ENCODE data around the gene ATP8A2.
"Not testable (repeated sequence)": the region's sequence is repeated elsewhere in the genome, so short reads cannot be mapped to it uniquely, and the experiment has no call there.

ATP8A2 gene

DNA sequence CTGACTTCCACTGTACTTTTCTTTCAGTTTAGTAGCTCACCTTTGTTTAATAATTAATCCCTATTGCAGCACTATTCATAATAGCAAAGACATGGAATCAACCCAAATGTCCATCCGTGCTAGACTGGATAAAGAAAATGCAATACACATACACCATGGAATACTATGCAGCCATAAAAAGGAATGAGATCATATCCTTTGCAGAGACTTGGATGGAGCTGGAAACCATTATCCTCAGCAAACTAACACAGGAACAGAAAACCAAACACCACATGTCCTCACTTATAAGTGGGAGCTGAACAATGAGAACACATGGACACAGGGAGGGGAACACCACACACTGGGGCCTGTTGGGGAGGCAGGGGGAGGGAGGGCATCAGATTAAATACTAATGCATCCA is 402.3 kb downstream of the ATP8A2 start:
- DNase-seq: not testable (repeated sequence)

DNA sequence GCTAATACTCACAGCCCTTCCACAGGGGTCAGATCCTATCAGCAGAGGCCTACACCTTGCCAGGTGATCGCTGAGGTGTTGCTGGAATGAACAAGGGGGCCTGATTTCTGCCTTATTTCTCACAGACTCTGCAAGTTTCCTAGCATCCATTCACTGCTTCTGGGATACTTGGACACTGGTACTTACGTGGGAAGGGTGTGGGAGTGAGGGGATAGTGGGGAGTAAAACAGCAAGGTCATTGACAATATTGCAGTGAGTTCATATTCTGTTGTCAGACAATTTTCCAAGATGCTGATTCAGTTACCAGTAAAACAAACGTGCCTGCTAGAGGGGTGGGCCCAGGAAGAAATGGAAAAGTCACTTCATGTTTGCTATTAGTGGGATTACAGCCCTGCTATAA is 403.5 kb downstream of the ATP8A2 start:
- DNase-seq: no peak

GRCh38 chr13:25775986-25776385 is 404.2 kb downstream of the ATP8A2 start:
- DNase-seq: no peak

GRCh38 chr13:25776722-25777121 is 404.9 kb downstream of the ATP8A2 start:
- DNase-seq: no peak

DNA sequence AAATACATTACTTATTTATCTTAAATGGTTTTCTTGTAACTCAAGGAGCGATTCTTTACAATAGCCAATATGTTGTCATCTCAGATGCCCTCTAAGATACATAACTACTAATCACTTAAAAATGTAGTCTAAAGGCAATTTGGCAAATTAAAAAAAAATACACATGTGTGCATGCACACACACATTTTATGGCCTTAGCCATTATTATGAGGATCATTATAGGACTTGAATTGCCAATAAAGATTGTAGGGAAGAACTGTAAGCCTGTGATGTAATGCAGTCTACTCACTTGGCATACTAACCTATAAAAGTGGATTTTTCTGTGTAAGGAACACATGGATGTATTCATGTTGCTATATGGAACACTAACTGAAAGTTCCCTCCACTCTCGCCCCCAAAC is 405.7 kb downstream of the ATP8A2 start:
- no peak for DNase-seq

- no peak for DNase-seq
These were observed 406.6 kb downstream of the ATP8A2 start for GRCh38 chr13:25778365-25778764.

DNA sequence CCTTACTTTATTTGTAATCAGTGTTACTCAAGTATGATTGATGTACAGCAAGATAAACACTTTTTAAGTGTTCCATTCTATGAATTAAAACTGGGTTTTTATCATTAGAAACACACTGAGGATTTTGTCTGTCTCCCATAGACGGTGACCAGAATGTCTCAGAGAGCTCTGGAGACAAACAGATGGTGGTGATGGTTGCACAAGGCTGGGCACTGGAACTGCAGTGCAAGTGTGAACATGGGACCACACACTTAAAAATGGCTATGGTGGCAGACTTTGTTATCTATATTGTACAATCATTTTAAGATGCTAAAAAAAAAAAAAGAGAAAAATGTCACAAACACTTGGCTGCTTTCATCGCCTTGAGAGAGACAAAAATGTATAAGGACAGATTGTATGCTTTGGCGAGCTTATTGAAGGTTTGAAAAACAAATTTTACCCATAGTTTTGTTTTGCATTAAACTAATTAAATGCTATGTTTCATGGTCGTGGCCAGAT is 407.1 kb downstream of the ATP8A2 start:
- no peak for DNase-seq

DNA sequence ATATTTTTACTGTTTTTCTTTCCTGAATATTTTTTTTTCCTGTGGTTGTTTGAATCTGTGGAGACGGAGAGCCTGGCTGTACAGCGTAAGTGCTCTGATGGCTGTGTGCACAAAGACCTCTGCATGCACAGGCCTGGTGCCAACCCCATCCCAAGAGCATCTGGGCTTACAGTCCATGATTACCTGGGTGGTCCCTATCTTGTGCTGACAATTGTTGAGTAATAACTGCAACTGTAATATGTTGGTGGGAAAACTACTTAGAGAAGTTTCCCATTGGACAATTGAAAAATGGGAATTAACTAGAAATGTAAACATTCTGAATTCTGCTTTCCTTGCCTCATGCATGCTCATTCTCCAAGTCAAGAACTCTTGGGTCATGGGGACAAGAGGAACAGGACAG is 411.3 kb downstream of the ATP8A2 start:
- DNase-seq: no peak

GRCh38 chr13:25783601-25784024 is 411.8 kb downstream of the ATP8A2 start:
- DNase-seq: no peak

GRCh38 chr13:25784119-25784518 is 412.3 kb downstream of the ATP8A2 start:
- DNase-seq: no peak

GRCh38 chr13:25790137-25790536 is 418.4 kb downstream of the ATP8A2 start:
- not testable (repeated sequence) for DNase-seq

GRCh38 chr13:25795277-25795676 is 423.5 kb downstream of the ATP8A2 start:
- DNase-seq: no peak

GRCh38 chr13:25796474-25796873 is 424.7 kb downstream of the ATP8A2 start:
- no peak for DNase-seq

GRCh38 chr13:25798998-25799397 is 427.2 kb downstream of the ATP8A2 start:
- DNase-seq: no peak

GRCh38 chr13:25800523-25800922 is 428.7 kb downstream of the ATP8A2 start:
- no peak for DNase-seq

DNA sequence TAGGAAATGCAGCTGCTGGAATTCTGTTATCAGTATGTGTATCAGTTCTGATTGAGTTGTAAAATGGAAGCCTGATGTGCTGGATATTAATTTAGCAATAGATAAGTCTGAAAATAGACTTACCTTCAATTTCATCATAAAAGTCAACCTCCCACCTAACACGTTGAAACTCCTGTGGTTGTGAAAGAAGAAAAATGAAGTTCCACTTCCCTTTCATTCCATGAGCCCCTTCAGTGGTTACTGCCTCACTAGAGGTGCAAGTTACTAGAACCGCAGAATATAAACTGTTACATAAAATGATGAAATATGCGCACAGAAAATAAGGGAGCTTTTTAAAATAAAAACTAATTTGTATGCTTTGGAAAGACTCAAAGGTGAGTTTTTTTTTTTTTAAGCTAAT is 430.8 kb downstream of the ATP8A2 start:
- DNase-seq: no peak

DNA sequence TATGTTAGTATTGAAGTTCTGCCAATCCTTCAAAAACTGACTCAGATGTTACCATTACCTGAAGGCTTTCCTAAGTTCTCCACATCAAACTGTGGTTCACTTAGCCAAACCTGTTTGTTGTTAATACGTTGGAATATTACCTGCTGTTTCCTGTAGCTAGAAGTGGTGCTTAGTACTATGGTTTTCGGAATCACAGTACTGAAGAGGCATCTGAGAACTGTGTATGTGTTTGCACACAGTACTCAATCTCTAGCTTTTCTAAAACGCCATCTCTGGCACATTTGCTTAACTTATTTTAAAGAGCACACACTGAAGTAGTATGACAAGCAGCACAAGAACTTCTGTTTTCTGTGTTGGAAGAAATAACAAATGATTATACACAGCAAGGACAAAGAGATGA is 431.9 kb downstream of the ATP8A2 start:
- no peak for DNase-seq

- DNase-seq: no peak
These were observed 434.6 kb downstream of the ATP8A2 start for GRCh38 chr13:25806264-25806974.

GRCh38 chr13:25807562-25807961 is 435.8 kb downstream of the ATP8A2 start:
- DNase-seq: no peak

- DNase-seq: no peak
These were observed 439.7 kb downstream of the ATP8A2 start for GRCh38 chr13:25811506-25811905.

DNA sequence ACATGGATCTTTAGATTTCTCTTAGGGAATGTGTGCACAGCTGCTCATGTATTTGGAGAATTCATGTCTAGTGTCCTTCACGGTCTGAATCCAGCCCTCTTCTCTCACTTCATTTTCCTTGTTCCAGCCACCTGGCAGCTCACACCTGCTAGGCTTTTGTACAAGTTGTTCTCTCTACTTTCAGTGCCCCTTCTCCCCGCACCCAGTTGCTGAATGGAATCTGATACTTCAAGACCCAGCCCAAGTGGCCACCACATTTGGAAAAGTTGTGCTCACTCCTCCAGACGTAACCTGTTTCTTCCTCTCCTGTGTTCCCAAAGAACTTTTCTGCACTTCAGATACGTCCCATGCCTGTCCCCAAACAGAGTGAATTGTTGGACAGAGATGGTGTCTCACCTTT is 444.5 kb downstream of the ATP8A2 start:
- no peak for DNase-seq

GRCh38 chr13:25819856-25820530 is 448.2 kb downstream of the ATP8A2 start:
- DNase-seq: no peak

DNA sequence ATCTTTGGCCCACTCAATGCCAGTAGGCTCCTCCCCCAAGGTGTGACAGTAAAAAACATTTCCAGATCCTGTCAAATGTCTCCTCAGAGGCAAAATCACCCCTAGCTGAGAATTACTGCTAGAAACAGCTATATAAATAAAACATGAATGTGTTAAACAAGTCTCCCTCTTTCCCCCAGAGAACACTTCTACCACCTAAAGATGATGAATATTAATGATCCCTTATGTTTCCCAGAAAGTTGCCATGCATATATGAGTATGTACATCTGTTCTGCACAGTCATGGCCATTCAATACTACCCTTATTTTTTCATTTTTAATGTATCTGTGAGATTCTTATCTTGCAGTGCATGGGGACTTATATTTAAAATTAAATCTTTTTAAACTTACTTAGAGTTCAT is 450.0 kb downstream of the ATP8A2 start:
- no peak for DNase-seq

DNA sequence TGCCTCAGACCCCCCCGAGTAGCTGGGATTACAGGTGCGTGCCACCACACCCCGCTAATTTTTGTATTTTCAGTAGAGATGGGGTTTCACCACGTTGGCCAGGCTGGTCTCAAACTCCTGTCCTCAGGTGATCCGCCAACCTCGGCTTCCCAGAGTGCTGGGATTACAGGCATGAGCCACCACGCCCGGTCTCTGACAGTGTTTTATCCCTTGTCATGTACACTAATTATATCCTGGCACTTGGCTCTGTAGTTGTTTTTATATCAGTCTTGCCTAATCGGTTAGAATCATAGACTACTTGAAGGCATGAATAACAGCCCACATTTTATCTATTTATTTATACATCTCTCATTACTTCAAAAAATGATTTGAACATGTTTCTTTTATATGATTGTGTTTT is 455.4 kb downstream of the ATP8A2 start:
- not testable (repeated sequence) for DNase-seq

Data from CD4-positive, alpha-beta T cell treated with Interleukin-4 for 4 hours (primary cell).